GM12878 (cell line): ENCODE data around the gene RAB10. TPM values are rescaled to one million over a fixed set of nuclear protein-coding genes. Genes with fewer than 3 reads are reported as not detected.

ENCODE experiments used
- ATAC-seq: fragments of 200-7000 bp; cut with Tn5 transposase; 3 replicates; pipeline ENCODE4 v1.9.1; 2020; ENCODE audit warnings: mild to moderate bottlenecking, moderate library complexity
- BruUV-seq: library from RNA; stranded (reverse); fragments of 400-500 nt; replicated peaks from 2 replicates; lab custom pipeline; 2021; lab: Mats Ljungman, UMichigan
- CTCF ChIA-PET: fragments of 300-600 bp; sonication (Branson Sonifier 250); formaldehyde crosslinking; extraction: SDS; loops from one replicate; lab custom pipeline; 2021; ENCODE audit warnings: inconsistent platforms; lab: Yijun Ruan, JAX
- POLR2A ChIA-PET: fragments of 350-600 bp; formaldehyde crosslinking; extraction: SDS; loops from one replicate; lab custom pipeline; 2021; ENCODE audit warnings: inconsistent platforms; lab: Charles Lee
- RAD21 ChIA-PET: fragments of 300-600 bp; sonication (Branson Sonifier 250); formaldehyde crosslinking; loops from one replicate; lab custom pipeline; 2023; ENCODE audit warnings: antibody characterized with exemption; ENCODE audit not compliant: unreplicated experiment; lab: Charles Lee
- SMC1A ChIA-PET: fragments of 300-600 bp; sonication (Branson Sonifier 250); formaldehyde crosslinking; loops from one replicate; lab custom pipeline; 2023; ENCODE audit not compliant: unreplicated experiment, uncharacterized antibody; lab: Charles Lee
- DNase-seq: peaks from one replicate; pipeline ENCODE4 v3.0.0-alpha.2; 2011; ENCODE audit warnings: low read depth, low spot score
- FAIRE-seq: peaks from 3 replicates; lab custom pipeline; 2011; peaks lifted over from hg19 to GRCh38; lab: Jason Lieb, UNC
- H2AFZ ChIP-seq: 2 replicates; pipeline ENCODE4 v1.6.0; 2011; ENCODE audit warnings: low read depth, low read length, control low read depth; ENCODE audit not compliant: control insufficient read depth
- H3K27ac ChIP-seq: 2 replicates; pipeline ENCODE4 v1.5.1; 2011; ENCODE audit warnings: control low read depth; ENCODE audit not compliant: control insufficient read depth, insufficient read depth
- H3K27me3 ChIP-seq, 2 experiments: replicated peaks in 1 of 2; 2 replicates each; pipeline versions ENCODE4 v1.6.0 to v1.6.1; 2011; ENCODE audit warnings: low read length in 1 of 2; ENCODE audit not compliant: control insufficient read depth in 2 of 2, insufficient read depth in 2 of 2
- H3K36me3 ChIP-seq, 2 experiments: 2 replicates each; pipeline ENCODE4 v1.5.1; 2011; ENCODE audit warnings: low read length in 1 of 2; ENCODE audit not compliant: control insufficient read depth in 2 of 2, insufficient read depth in 2 of 2
- H3K4me1 ChIP-seq: 2 replicates; pipeline ENCODE4 v1.6.1; 2011; ENCODE audit warnings: mild to moderate bottlenecking, low read length, moderate library complexity, mixed read lengths; ENCODE audit not compliant: control insufficient read depth, insufficient read depth
- H3K4me2 ChIP-seq: 2 replicates; pipeline ENCODE4 v1.6.0; 2011; ENCODE audit warnings: control low read depth; ENCODE audit not compliant: control insufficient read depth, insufficient read depth
- H3K4me3 ChIP-seq: fragments of 200-600 bp; sonication (generic); 2 replicates; pipeline ENCODE4 v1.5.1; 2016
- H3K79me2 ChIP-seq: 2 replicates; pipeline ENCODE4 v1.6.0; 2011; ENCODE audit warnings: low read length; ENCODE audit not compliant: control insufficient read depth, insufficient read depth
- H3K9ac ChIP-seq: 2 replicates; pipeline ENCODE4 v1.8.0; 2011; ENCODE audit warnings: low read length, control low read depth, mixed read lengths; ENCODE audit not compliant: control insufficient read depth, insufficient read depth
- H3K9me3 ChIP-seq: replicated peaks from 3 replicates; pipeline ENCODE4 v1.5.1; 2011; ENCODE audit warnings: mild to moderate bottlenecking, low read length; ENCODE audit not compliant: control insufficient read depth, insufficient read depth
- H4K20me1 ChIP-seq: 2 replicates; pipeline ENCODE4 v1.6.0; 2011; ENCODE audit not compliant: control insufficient read depth, insufficient read depth
- FOS ChIP-seq: IDR thresholded peaks from 3 replicates; pipeline ENCODE4 v1.6.1; 2011; ENCODE audit warnings: borderline replicate concordance; ENCODE audit not compliant: insufficient read length; ENCODE audit errors: extremely low read depth
- NFXL1 ChIP-seq: fragments of 450-650 bp; IDR thresholded peaks from 2 replicates; pipeline ENCODE4 v1.6.1; 2017; ENCODE audit warnings: antibody characterized with exemption, mild to moderate bottlenecking, borderline replicate concordance
- POLR2AphosphoS2 ChIP-seq: IDR thresholded peaks from 2 replicates; pipeline ENCODE4 v1.6.1; 2011; ENCODE audit warnings: low read depth, mild to moderate bottlenecking, low read length, improper control_type of control experiment, moderate library complexity
- RAD21 ChIP-seq: IDR thresholded peaks from 2 replicates; pipeline ENCODE4 v1.6.1; 2011; ENCODE audit warnings: mild to moderate bottlenecking, low read depth, low read length, moderate library complexity; ENCODE audit not compliant: insufficient read depth
- SIX5 ChIP-seq: IDR thresholded peaks from 2 replicates; pipeline ENCODE4 v1.6.1; 2011; ENCODE audit warnings: mild to moderate bottlenecking, low read depth, low read length, moderate library complexity; ENCODE audit not compliant: severe bottlenecking
- SMAD1 ChIP-seq: fragments of 450-650 bp; IDR thresholded peaks from 2 replicates; pipeline ENCODE4 v1.6.1; 2018; ENCODE audit warnings: mild to moderate bottlenecking, low read depth; ENCODE audit not compliant: partially characterized antibody
- SMC3 ChIP-seq: IDR thresholded peaks from 2 replicates; pipeline ENCODE4 v1.6.1; 2011; ENCODE audit warnings: low read length, improper control_type of control experiment, borderline replicate concordance
- SPI1 ChIP-seq: IDR thresholded peaks from 2 replicates; pipeline ENCODE4 v1.6.1; 2011; ENCODE audit warnings: low read depth, mild to moderate bottlenecking, low read length, moderate library complexity, borderline replicate concordance; ENCODE audit not compliant: insufficient read depth
- YY1 ChIP-seq: IDR thresholded peaks from 2 replicates; pipeline ENCODE4 v1.6.1; 2011; ENCODE audit warnings: low read depth, mild to moderate bottlenecking, low read length
- WGBS: methylation state at CpG from one replicate; pipeline ENCODE4 v1.1.6; 2016; ENCODE audit warnings: low lambda C conversion rate; ENCODE audit not compliant: insufficient replicate concordance, insufficient coverage; ENCODE audit errors: missing lambda C conversion rate; 5-methylcytosine and 5-hydroxymethylcytosine counted together
- in situ Hi-C: fragments of 300-500 bp; cut with MboI; formaldehyde crosslinking; loops from 9 replicates; pipeline ENCODE4 v1.14.3; 2018; ENCODE audit warnings: mixed read lengths
- intact Hi-C: fragments of 100-400 bp; cut with micrococcal nuclease; formaldehyde crosslinking; loops from one replicate; pipeline ENCODE4 v1.14.2; 2022; ENCODE audit not compliant: unreplicated experiment
- polyA plus RNA-seq, 11 experiments: library from polyadenylated mRNA; depleted of rRNA in 4 of 11; unstranded in 6 of 11; stranded (reverse) in 5 of 11; fragments of >200 nt; fragmentation: Nextera tagmentation in 4 of 11; fragmentation: Illumina TruSeq in 1 of 11; extraction: Ambion mirVana in 4 of 11; extraction: Trizol in 1 of 11; gene quantifications; 1 replicate in 1 of 11; 2 replicates in 10 of 11; pipeline versions ENCODE4 v1.2.1 to v1.2.3, GENCODE V29; 2011 to 2016; ENCODE audit warnings: inconsistent platforms in 2 of 11, missing spikeins in 2 of 11, low read depth in 1 of 11
- total RNA-seq, 4 experiments: library from RNA; depleted of rRNA in 3 of 4; stranded (reverse); fragments of >200 nt in 3 of 4; fragmentation: Illumina TruSeq in 1 of 4; extraction: Trizol in 1 of 4; gene quantifications; 2 replicates each; pipeline versions ENCODE4 v1.2.1 to v1.2.3, GENCODE V29; 2013 to 2021
- TF ChIP-seq, protein P1 (sequence below), 3 experiments: IDR thresholded peaks in 2 of 3; conservative IDR thresholded peaks in 1 of 3; 2 replicates each; pipeline ENCODE4 v1.5.1; 2011; ENCODE audit warnings: low read depth in 3 of 3, low read length in 3 of 3, mild to moderate bottlenecking in 3 of 3, control low read depth in 2 of 3, moderate library complexity in 2 of 3, inconsistent platforms in 1 of 3, mixed read lengths in 1 of 3; ENCODE audit not compliant: control insufficient read depth in 2 of 3, insufficient read depth in 1 of 3; ENCODE audit errors: extremely low read depth in 1 of 3
- TF ChIP-seq, protein P2 (sequence below): IDR thresholded peaks from 2 replicates; pipeline ENCODE4 v1.6.1; 2012; ENCODE audit warnings: improper control_type of control experiment, low read depth, low read length; ENCODE audit not compliant: insufficient replicate concordance
- TF ChIP-seq, protein P3 (sequence below): fragments of 450-650 bp; IDR thresholded peaks from 2 replicates; pipeline ENCODE4 v1.6.1; 2017; ENCODE audit warnings: mild to moderate bottlenecking, low read depth, inconsistent platforms; ENCODE audit not compliant: poor library complexity, severe bottlenecking

RAB10 gene
- total and polyA plus RNA-seq, 10 of the 15 experiments (the other 5 are each of a cell fraction or from before 2014, with no cell fraction given): 13.3 to 109 (median 82.0) TPM

DNA sequence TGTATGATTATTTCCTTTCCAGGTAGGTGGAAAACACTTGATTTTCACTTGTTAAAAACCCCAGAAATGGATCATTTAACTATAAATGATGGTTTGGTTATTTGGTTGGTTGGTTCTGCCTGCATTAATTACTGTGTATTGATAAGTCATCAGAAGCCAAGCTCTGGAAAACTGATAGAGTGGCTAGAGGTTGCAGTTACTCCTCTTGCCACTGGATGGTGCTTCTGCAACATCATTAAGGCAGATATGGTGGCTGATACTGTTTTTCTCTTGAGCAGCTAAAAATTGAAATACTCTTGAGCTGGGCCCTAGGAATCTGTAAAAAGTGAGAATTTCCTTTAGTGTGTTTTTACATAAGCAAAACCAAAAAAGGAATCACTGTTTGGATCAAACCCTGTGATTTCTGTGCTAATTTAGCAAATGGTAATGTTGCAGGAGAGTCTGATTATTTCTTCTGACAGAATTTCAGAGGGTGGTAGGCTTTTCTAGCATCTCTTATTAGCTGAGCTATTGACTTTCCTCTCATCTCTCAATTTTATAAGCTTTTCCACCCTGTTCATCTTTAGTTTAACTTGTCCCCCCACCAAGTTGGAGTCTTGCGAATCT, 54.3 kb downstream of the RAB10 start:
- Histone ChIP-seq H3K4me3 (no peak overlapping the region), H3K27ac (no peak overlapping the region), H3K4me2 (no peak overlapping the region), H3K9ac (no peak overlapping the region), H3K36me3 (peaks cover 0 to 3% of the 10 kb centered on the region in 2 experiments; a peak in 2 of 4 replicates), H3K4me1 (peaks cover 3% of the 10 kb centered on the region; the same call in 1 of the 2 replicates), H3K27me3 (no peaks in the 10 kb centered on the region), H3K9me3 (peaks cover 3% of the 10 kb centered on the region; the same call in 2 of the 3 replicates), H2AFZ (no peak overlapping the region), H3K79me2 (peaks cover 55% of the 10 kb centered on the region), H4K20me1 (peaks cover 3% of the 10 kb centered on the region; the same call in 1 of the 2 replicates)
- no peak for DNase-seq
- no peak for FAIRE-seq
- WGBS: 94% methylated on average over 1 of the region's 1 CpG
- ATAC-seq: peak; percentile 82
- POLR2A ChIA-PET: interaction anchor here (1.3 kb wide), 1 partner anchor 13 kb away, joined by 3 read pairs; no protein-coding TSS in a partner anchor
- in situ Hi-C loops (no loop called here), intact Hi-C loops (loop anchor here (5.0 to 10.0 kb wide), 2 partner anchors 59 to 93 kb away; no protein-coding TSS in a partner anchor)
- no TSS peak for BruUV-seq
- TF ChIP-seq, protein P1, sequence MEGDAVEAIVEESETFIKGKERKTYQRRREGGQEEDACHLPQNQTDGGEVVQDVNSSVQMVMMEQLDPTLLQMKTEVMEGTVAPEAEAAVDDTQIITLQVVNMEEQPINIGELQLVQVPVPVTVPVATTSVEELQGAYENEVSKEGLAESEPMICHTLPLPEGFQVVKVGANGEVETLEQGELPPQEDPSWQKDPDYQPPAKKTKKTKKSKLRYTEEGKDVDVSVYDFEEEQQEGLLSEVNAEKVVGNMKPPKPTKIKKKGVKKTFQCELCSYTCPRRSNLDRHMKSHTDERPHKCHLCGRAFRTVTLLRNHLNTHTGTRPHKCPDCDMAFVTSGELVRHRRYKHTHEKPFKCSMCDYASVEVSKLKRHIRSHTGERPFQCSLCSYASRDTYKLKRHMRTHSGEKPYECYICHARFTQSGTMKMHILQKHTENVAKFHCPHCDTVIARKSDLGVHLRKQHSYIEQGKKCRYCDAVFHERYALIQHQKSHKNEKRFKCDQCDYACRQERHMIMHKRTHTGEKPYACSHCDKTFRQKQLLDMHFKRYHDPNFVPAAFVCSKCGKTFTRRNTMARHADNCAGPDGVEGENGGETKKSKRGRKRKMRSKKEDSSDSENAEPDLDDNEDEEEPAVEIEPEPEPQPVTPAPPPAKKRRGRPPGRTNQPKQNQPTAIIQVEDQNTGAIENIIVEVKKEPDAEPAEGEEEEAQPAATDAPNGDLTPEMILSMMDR (IDR thresholded peaks at IDR 0.05 in 2 of 3, conservative IDR thresholded peaks at IDR 0.05 in 1 of 3; ENCODE audit: control insufficient read depth in 2 of 3, extremely low read depth in 1 of 3, insufficient read depth in 1 of 3, low read depth in 3 of 3, low read length in 3 of 3): peak; percentile 65 to 77 (median 74)
- TF ChIP-seq POLR2AphosphoS2 (no peak), SPI1 (no peak), FOS (no peak), YY1 (0 out of 2 replicates have a peak, but pooled peaks have one; percentile 40), SMAD1 (no peak), SIX5 (no peak), NFXL1 (no peak), SMC3 (peak; percentile 53; the same call in 1 of the 2 replicates), RAD21 (peak; percentile 59)
- TF ChIP-seq, protein P2, sequence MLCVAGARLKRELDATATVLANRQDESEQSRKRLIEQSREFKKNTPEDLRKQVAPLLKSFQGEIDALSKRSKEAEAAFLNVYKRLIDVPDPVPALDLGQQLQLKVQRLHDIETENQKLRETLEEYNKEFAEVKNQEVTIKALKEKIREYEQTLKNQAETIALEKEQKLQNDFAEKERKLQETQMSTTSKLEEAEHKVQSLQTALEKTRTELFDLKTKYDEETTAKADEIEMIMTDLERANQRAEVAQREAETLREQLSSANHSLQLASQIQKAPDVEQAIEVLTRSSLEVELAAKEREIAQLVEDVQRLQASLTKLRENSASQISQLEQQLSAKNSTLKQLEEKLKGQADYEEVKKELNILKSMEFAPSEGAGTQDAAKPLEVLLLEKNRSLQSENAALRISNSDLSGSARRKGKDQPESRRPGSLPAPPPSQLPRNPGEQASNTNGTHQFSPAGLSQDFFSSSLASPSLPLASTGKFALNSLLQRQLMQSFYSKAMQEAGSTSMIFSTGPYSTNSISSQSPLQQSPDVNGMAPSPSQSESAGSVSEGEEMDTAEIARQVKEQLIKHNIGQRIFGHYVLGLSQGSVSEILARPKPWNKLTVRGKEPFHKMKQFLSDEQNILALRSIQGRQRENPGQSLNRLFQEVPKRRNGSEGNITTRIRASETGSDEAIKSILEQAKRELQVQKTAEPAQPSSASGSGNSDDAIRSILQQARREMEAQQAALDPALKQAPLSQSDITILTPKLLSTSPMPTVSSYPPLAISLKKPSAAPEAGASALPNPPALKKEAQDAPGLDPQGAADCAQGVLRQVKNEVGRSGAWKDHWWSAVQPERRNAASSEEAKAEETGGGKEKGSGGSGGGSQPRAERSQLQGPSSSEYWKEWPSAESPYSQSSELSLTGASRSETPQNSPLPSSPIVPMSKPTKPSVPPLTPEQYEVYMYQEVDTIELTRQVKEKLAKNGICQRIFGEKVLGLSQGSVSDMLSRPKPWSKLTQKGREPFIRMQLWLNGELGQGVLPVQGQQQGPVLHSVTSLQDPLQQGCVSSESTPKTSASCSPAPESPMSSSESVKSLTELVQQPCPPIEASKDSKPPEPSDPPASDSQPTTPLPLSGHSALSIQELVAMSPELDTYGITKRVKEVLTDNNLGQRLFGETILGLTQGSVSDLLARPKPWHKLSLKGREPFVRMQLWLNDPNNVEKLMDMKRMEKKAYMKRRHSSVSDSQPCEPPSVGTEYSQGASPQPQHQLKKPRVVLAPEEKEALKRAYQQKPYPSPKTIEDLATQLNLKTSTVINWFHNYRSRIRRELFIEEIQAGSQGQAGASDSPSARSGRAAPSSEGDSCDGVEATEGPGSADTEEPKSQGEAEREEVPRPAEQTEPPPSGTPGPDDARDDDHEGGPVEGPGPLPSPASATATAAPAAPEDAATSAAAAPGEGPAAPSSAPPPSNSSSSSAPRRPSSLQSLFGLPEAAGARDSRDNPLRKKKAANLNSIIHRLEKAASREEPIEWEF: peak; percentile 30
- TF ChIP-seq, protein P3, sequence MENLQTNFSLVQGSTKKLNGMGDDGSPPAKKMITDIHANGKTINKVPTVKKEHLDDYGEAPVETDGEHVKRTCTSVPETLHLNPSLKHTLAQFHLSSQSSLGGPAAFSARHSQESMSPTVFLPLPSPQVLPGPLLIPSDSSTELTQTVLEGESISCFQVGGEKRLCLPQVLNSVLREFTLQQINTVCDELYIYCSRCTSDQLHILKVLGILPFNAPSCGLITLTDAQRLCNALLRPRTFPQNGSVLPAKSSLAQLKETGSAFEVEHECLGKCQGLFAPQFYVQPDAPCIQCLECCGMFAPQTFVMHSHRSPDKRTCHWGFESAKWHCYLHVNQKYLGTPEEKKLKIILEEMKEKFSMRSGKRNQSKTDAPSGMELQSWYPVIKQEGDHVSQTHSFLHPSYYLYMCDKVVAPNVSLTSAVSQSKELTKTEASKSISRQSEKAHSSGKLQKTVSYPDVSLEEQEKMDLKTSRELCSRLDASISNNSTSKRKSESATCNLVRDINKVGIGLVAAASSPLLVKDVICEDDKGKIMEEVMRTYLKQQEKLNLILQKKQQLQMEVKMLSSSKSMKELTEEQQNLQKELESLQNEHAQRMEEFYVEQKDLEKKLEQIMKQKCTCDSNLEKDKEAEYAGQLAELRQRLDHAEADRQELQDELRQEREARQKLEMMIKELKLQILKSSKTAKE: no peak
- SMC1A ChIA-PET: interaction anchor here (0.6 to 3.8 kb wide), 14 partner anchors 9 to 241 kb away, joined by 3 to 17 read pairs (median 3); no protein-coding TSS in a partner anchor
- CTCF ChIA-PET: interaction anchor here (0.6 to 3.7 kb wide), 27 partner anchors 9 to 237 kb away, joined by 3 to 24 read pairs (median 5); no protein-coding TSS in a partner anchor
- RAD21 ChIA-PET: interaction anchor here (0.8 to 1.2 kb wide), 5 partner anchors 46 to 97 kb away, joined by 3 to 7 read pairs (median 3); no protein-coding TSS in a partner anchor
